ENCODE results near the gene KPNA4.

DNA sequence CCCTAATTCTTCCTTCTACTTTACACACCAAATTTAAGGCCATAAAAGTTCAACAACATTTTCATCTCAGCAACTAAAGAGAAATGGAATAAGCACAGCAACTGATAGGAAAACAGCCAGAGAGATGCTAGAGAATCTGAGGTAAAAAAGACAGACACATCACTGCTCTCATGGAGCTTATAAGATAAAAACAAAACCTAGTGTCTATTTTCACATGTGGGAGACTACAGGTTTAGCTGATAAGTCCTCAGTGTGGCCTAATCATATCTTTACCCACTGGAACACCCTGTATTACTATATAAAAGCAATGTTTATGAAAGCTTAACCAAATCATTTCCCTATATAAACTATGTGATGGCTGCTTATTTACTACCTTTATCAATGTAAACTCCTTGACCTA lies 33.0 kb downstream of the KPNA4 start:
- TF ChIP-seq, protein P1, sequence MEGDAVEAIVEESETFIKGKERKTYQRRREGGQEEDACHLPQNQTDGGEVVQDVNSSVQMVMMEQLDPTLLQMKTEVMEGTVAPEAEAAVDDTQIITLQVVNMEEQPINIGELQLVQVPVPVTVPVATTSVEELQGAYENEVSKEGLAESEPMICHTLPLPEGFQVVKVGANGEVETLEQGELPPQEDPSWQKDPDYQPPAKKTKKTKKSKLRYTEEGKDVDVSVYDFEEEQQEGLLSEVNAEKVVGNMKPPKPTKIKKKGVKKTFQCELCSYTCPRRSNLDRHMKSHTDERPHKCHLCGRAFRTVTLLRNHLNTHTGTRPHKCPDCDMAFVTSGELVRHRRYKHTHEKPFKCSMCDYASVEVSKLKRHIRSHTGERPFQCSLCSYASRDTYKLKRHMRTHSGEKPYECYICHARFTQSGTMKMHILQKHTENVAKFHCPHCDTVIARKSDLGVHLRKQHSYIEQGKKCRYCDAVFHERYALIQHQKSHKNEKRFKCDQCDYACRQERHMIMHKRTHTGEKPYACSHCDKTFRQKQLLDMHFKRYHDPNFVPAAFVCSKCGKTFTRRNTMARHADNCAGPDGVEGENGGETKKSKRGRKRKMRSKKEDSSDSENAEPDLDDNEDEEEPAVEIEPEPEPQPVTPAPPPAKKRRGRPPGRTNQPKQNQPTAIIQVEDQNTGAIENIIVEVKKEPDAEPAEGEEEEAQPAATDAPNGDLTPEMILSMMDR (IDR thresholded peaks at IDR 0.05) = no peak
- TF ChIP-seq POLR2A (IDR thresholded peaks at IDR 0.05) = no peak

Data from testis (tissue), 2 donors.